Liver (tissue), 3 donors: Measurements from ENCODE around the gene CDH26.

Experiments used
- CTCF ChIP-seq: fragments of 150-350 bp; IDR thresholded peaks from 2 replicates; pipeline ENCODE4 v1.5.1; 2017; ENCODE audit warnings: improper control_type of control experiment, low read depth, low read length; ENCODE audit not compliant: missing input control
- RAD21 ChIP-seq, 2 donors: IDR thresholded peaks; 2 replicates each; pipeline ENCODE4 v1.6.1; 2016; ENCODE audit warnings: antibody characterized with exemption in 2 of 2, mild to moderate bottlenecking in 2 of 2
- YY1 ChIP-seq: IDR thresholded peaks from 2 replicates; pipeline ENCODE4 v1.6.1; 2016; ENCODE audit warnings: antibody characterized with exemption, mild to moderate bottlenecking
- donor health status: healthy.
- donor health status: healthy.

GRCh38 chr20:59977086-59977485 is 18.9 kb downstream of the CDH26 start:
- TF ChIP-seq CTCF (no peak), YY1 (no peak), RAD21 (IDR thresholded peaks at IDR 0.05) (no peak)
